Ishikawa (cell line): ENCODE data around the gene RAB26.

Experiments used
- CEBPB ChIP-seq: IDR thresholded peaks from 2 replicates; pipeline ENCODE4 v1.6.1; 2012
- EGR1 ChIP-seq: IDR thresholded peaks from 2 replicates; pipeline ENCODE4 v1.6.1; 2012
- EP300 ChIP-seq: IDR thresholded peaks from 2 replicates; pipeline ENCODE4 v1.6.1; 2012; ENCODE audit warnings: borderline replicate concordance
- FOXM1 ChIP-seq: IDR thresholded peaks from 2 replicates; pipeline ENCODE4 v1.6.1; 2012; ENCODE audit warnings: low read depth, borderline replicate concordance
- NFIC ChIP-seq: IDR thresholded peaks from 2 replicates; pipeline ENCODE4 v1.6.1; 2012
- REST ChIP-seq: IDR thresholded peaks from 2 replicates; pipeline ENCODE4 v1.6.1; 2012; ENCODE audit warnings: low read depth, mild to moderate bottlenecking
- TAF1 ChIP-seq: IDR thresholded peaks from 2 replicates; pipeline ENCODE4 v1.6.1; 2012; ENCODE audit warnings: low read depth, mild to moderate bottlenecking
- YY1 ChIP-seq: IDR thresholded peaks from 2 replicates; pipeline ENCODE4 v1.6.1; 2012; ENCODE audit warnings: low read depth

DNA sequence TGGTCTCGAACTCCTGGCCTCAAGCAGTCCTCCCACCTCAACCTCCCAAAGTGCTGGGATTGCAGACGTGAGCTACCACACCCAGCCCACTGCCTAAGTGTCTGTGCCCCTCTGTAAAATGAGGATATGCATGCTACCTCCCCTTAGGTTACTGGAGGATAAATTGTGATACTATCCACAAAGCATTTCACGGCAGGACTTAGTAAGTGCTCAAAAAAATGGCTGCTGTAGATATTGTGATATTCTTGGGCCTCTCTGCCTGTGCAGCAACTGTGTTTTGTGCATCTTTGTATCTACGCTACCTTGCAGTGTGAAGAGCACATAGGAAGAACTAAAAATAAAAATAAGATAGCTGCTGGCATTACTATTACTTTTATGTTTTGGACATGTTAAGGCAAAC, 49.9 kb downstream of the RAB26 start:
- TF ChIP-seq NFIC (no peak), EP300 (no peak), FOXM1 (no peak), REST (no peak), TAF1 (no peak), CEBPB (no peak), YY1 (no peak), EGR1 (no peak)
